DOHH2 (cell line): Measurements from ENCODE around the gene FASTK.

ENCODE experiments used
- H3F3A ChIP-seq: fragments of 200-600 bp; sonication (generic), shearing (Covaris generic); 2 replicates; pipeline ENCODE4 v1.6.0; 2016; ENCODE audit warnings: antibody characterized with exemption, mild to moderate bottlenecking; ENCODE audit not compliant: control insufficient read depth, insufficient read depth
- H3K27ac ChIP-seq: fragments of 200-600 bp; sonication (generic); 2 replicates; pipeline ENCODE4 v1.5.1; 2014; ENCODE audit warnings: low read depth, mild to moderate bottlenecking, low read length, moderate library complexity
- H3K27me3 ChIP-seq: fragments of 200-600 bp; sonication (generic); 2 replicates; pipeline ENCODE4 v1.6.1; 2014; ENCODE audit warnings: mild to moderate bottlenecking, low read length, mixed read lengths; ENCODE audit not compliant: control insufficient read depth
- H3K36me3 ChIP-seq: fragments of 200-600 bp; sonication (generic); 2 replicates; pipeline ENCODE4 v1.6.1; 2014; ENCODE audit warnings: mild to moderate bottlenecking, low read length, moderate library complexity, mixed read lengths; ENCODE audit not compliant: control insufficient read depth
- H3K4me1 ChIP-seq: fragments of 200-600 bp; sonication (generic); 2 replicates; pipeline ENCODE4 v1.6.1; 2014; ENCODE audit warnings: mild to moderate bottlenecking, low read length, mixed read lengths; ENCODE audit not compliant: control insufficient read depth
- H3K4me2 ChIP-seq: fragments of 200-600 bp; sonication (generic); 2 replicates; pipeline ENCODE4 v1.6.0; 2014; ENCODE audit warnings: mild to moderate bottlenecking, low read length, moderate library complexity
- H3K4me3 ChIP-seq: fragments of 200-600 bp; sonication (generic); 2 replicates; pipeline ENCODE4 v1.5.1; 2014; ENCODE audit warnings: mild to moderate bottlenecking, low read length, mixed read lengths
- H3K79me2 ChIP-seq: fragments of 200-600 bp; sonication (generic); 2 replicates; pipeline ENCODE4 v1.6.1; 2014; ENCODE audit warnings: mild to moderate bottlenecking, low read length, mixed read lengths; ENCODE audit not compliant: control insufficient read depth
- H3K9me2 ChIP-seq: fragments of 200-600 bp; sonication (generic); replicated peaks from 2 replicates; pipeline ENCODE4 v1.6.1; 2014; ENCODE audit warnings: mild to moderate bottlenecking, low read length, mixed read lengths; ENCODE audit not compliant: control insufficient read depth
- H3K9me3 ChIP-seq: fragments of 200-600 bp; sonication (generic); 2 replicates; pipeline ENCODE4 v1.6.1; 2014; ENCODE audit warnings: antibody characterized with exemption, low read length, mixed read lengths; ENCODE audit not compliant: control insufficient read depth, insufficient read depth
- H4K20me1 ChIP-seq: fragments of 200-600 bp; sonication (generic); 2 replicates; pipeline ENCODE4 v1.6.0; 2014; ENCODE audit warnings: low read depth, mild to moderate bottlenecking, antibody characterized with exemption, low read length, moderate library complexity; ENCODE audit not compliant: control insufficient read depth, insufficient read depth
- CTCF ChIP-seq: fragments of 200-600 bp; sonication (generic); IDR thresholded peaks from one replicate; pipeline ENCODE4 v1.5.1; 2014; ENCODE audit warnings: antibody characterized with exemption, mild to moderate bottlenecking, low read depth, low read length; ENCODE audit not compliant: poor library complexity, severe bottlenecking
- EZH2phosphoT487 ChIP-seq: fragments of 200-600 bp; sonication (generic); IDR thresholded peaks from 2 replicates; pipeline ENCODE4 v1.6.1; 2017; ENCODE audit warnings: borderline replicate concordance, mild to moderate bottlenecking, antibody characterized with exemption, low read length, moderate library complexity, mixed read lengths

FASTK gene

GRCh38 chr7:151082141-151083070 lies 1.8 kb upstream of the FASTK start:
- no peaks in the 10 kb centered on the region for H3K9me2 ChIP-seq
- H3K36me3 ChIP-seq = peaks cover 42% of the 10 kb centered on the region
- peak overlapping the region; percentile 85 for H3K4me2 ChIP-seq
- no peak for TF ChIP-seq CTCF
- TF ChIP-seq EZH2phosphoT487 = no peak
- no peaks in the 10 kb centered on the region for H3K9me3 ChIP-seq
- H3K79me2 ChIP-seq = peaks cover 51% of the 10 kb centered on the region
- peaks cover 15% of the 10 kb centered on the region for H3F3A ChIP-seq
- H3K27me3 ChIP-seq = peaks cover 24% of the 10 kb centered on the region
- peak overlapping the region; percentile 59 for H3K27ac ChIP-seq
- peaks cover 65% of the 10 kb centered on the region for H3K4me1 ChIP-seq
- H4K20me1 ChIP-seq = peaks cover 7% of the 10 kb centered on the region; the same call in 1 of the 2 replicates
- H3K4me3 ChIP-seq = peak overlapping the region; percentile 95

- peaks cover 51% of the 10 kb centered on the region for H3K79me2 ChIP-seq
- peak overlapping the region; percentile 49 for H3K27ac ChIP-seq
- H3K36me3 ChIP-seq = peaks cover 52% of the 10 kb centered on the region
- peak overlapping the region; percentile 95 for H3K4me3 ChIP-seq
- peak overlapping the region; percentile 85 for H3K4me2 ChIP-seq
- H3K9me2 ChIP-seq = no peaks in the 10 kb centered on the region
- no peaks in the 10 kb centered on the region for H3K9me3 ChIP-seq
- no peak for TF ChIP-seq CTCF
- no peak for TF ChIP-seq EZH2phosphoT487
- H3K27me3 ChIP-seq = peaks cover 17% of the 10 kb centered on the region
- H3F3A ChIP-seq = peaks cover 15% of the 10 kb centered on the region
- H3K4me1 ChIP-seq = peaks cover 59% of the 10 kb centered on the region
- H4K20me1 ChIP-seq = 0 out of 2 replicates have a peak, but pooled peaks cover 4% of the 10 kb centered on the region
Observed at GRCh38 chr7:151081170-151082101, 827 bp upstream of the FASTK start.

GRCh38 chr7:151080067-151080521 lies 515 bp downstream of the FASTK start:
- Histone ChIP-seq H3K4me2 (peak overlapping the region; percentile 85), H3K9me3 (no peaks in the 10 kb centered on the region), H3K27ac (peak overlapping the region; percentile 49), H3K4me1 (peaks cover 49% of the 10 kb centered on the region), H4K20me1 (0 out of 2 replicates have a peak, but pooled peaks cover 4% of the 10 kb centered on the region), H3F3A (peaks cover 12% of the 10 kb centered on the region), H3K36me3 (peaks cover 65% of the 10 kb centered on the region), H3K4me3 (peak overlapping the region; percentile 95), H3K79me2 (peaks cover 51% of the 10 kb centered on the region), H3K9me2 (no peaks in the 10 kb centered on the region), H3K27me3 (peaks cover 8% of the 10 kb centered on the region)
- TF ChIP-seq CTCF = no peak
- TF ChIP-seq EZH2phosphoT487 = no peak
